AG09319 (cell line): Measurements from ENCODE around the gene MYBL2.

Source experiments
- DNase-seq: peaks from one replicate; pipeline ENCODE4 v3.0.0-alpha.2; 2010; ENCODE audit warnings: low read depth; ENCODE audit errors: extremely low read depth
- TF ChIP-seq, protein P1 (sequence below): IDR thresholded peaks from 2 replicates; pipeline ENCODE4 v1.5.1; 2011; ENCODE audit warnings: low read depth, mild to moderate bottlenecking, inconsistent platforms, low read length, moderate library complexity

Gene MYBL2

DNA sequence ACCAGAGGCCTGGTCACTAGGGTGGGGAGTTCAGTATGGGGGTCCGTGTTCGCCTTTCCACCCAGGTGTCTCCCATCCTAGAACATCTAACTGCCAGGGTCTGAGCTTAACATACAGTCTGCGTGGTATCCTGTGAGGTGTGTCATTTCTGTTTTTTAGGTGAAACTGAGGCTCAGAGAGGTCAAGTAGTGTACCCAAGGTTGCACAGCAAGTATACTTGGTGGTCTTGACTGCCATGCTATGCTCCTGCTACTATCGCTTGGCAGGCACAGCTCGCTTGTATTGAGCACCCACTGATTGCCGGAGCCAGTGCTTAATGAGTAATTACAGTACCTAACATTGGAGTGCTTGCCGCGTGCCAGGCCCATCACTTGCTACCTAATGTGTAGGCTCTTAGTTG is 33.7 kb downstream of the MYBL2 start:
- TF ChIP-seq, protein P1, sequence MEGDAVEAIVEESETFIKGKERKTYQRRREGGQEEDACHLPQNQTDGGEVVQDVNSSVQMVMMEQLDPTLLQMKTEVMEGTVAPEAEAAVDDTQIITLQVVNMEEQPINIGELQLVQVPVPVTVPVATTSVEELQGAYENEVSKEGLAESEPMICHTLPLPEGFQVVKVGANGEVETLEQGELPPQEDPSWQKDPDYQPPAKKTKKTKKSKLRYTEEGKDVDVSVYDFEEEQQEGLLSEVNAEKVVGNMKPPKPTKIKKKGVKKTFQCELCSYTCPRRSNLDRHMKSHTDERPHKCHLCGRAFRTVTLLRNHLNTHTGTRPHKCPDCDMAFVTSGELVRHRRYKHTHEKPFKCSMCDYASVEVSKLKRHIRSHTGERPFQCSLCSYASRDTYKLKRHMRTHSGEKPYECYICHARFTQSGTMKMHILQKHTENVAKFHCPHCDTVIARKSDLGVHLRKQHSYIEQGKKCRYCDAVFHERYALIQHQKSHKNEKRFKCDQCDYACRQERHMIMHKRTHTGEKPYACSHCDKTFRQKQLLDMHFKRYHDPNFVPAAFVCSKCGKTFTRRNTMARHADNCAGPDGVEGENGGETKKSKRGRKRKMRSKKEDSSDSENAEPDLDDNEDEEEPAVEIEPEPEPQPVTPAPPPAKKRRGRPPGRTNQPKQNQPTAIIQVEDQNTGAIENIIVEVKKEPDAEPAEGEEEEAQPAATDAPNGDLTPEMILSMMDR, result no peak
- no peak for DNase-seq

DNA sequence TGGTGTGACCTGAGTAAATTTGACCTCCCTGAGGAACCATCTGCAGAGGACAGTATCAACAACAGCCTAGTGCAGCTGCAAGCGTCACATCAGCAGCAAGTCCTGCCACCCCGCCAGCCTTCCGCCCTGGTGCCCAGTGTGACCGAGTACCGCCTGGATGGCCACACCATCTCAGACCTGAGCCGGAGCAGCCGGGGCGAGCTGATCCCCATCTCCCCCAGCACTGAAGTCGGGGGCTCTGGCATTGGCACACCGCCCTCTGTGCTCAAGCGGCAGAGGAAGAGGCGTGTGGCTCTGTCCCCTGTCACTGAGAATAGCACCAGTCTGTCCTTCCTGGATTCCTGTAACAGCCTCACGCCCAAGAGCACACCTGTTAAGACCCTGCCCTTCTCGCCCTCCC is 35.6 kb downstream of the MYBL2 start:
- TF ChIP-seq, protein P1, result no peak
- DNase-seq, result no peak

DNA sequence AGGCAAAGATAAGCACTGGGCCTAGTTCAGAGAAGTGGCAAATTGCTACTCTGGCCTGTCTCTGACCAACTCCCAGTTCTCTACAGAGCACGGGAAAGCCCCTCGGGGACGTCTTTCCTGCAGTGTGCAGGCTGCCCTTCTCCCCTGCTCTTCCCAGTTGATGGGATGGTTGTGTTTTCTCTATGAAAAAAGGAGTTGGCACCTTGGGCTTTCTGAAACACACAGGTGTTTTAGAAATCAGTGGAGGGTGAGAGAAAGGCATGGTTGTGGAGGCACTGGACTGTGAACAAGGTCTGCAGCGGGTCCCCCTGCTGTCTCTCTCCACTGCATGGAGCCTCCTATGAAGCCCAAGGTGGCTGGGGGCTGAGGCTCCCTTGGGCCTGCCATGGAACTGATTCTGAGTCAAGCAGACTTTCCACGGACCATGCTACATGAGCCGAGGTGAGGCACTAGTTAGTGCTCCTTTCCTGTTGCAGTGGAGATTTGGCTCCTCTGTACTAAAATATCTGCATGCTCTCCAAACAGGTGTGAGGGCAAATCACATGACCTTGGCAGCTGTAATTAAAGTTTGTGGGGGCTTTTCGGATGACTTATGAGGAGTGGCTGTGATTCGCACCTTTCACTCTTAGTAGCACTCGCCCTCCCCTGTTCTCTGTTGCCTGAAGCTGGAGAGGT is 43.6 kb downstream of the MYBL2 start:
- TF ChIP-seq, protein P1, result no peak

DNA sequence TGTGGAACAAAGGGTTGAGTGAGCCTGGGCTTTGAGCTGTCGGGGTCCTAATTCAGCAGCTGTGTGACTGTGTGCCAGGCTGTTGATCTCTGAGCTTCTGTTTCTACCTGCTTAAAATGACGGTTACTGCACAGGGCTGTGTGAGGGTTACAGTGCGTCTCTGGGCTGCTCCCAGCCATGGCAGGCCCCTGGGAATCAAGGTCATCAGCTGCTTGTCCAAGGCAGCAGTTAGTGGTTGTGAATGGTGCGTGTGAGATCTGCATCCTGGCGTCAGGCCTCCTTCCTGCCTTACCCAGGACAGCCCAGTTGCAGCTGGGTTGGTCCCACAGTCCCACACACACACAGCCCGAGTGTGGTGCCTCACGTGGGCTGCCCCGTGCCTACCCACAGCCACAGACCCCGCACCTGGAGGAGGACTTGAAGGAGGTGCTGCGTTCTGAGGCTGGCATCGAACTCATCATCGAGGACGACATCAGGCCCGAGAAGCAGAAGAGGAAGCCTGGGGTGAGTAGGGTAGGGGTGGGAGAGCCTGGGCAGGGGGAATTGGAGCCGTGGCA is 44.3 kb downstream of the MYBL2 start:
- TF ChIP-seq, protein P1, result no peak
- DNase-seq, result no peak

More for the DNA sequence above, 43.6 kb downstream of the MYBL2 start:
- DNase-seq, result no peak

DNA sequence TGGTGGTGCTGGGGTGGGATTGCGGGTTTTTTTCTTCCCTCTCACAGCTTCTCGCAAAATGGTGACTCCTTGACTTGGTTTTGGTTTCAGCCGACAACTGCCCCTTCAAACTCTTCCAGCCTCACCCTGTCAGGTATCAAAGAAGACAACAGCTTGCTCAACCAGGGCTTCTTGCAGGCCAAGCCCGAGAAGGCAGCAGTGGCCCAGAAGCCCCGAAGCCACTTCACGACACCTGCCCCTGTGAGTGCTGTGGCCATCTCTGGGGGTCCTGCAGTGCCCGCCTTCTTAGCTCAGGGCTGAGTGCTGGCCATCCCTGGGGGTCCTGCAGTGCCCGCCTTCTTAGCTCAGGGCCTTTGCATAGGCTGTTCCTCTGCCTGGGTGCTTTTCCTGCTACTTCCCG is 48.1 kb downstream of the MYBL2 start:
- TF ChIP-seq, protein P1, result no peak
- no peak for DNase-seq

DNA sequence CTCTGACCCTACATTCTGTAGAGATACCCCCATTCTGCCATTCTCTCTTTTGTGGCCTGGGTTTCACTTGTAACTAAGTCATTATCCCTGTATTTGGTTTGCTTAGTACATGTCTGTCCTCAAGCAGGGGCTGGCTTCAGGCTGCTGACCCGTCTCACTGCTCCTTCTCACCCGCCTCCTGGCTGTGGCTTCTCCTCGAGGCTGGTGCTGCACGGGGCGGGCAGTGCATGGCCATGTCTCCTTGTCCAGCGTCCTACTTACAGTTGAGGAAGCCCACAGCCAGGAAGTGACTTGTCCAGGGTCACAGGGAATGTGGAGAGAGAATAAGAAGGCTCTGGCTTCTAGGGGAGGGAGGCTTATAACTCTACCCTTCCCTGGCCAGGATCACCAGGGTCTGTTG is 48.6 kb downstream of the MYBL2 start:
- no peak for DNase-seq
- TF ChIP-seq, protein P1, result no peak

DNA sequence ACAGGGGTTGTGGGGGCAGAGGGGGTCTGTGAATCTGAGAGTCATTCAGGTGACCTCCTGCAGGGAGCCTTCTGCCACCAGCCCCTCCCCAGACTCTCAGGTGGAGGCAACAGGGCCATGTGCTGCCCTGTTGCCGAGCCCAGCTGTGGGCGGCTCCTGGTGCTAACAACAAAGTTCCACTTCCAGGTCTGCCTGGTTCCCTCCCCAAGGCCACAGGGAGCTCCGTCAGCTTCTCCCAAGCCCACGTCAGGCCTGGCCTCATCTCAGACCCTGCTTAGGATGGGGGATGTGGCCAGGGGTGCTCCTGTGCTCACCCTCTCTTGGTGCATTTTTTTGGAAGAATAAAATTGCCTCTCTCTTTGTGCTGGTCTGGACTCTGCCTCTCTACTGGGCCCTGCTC is 49.2 kb downstream of the MYBL2 start:
- TF ChIP-seq, protein P1, result no peak
- DNase-seq, result no peak
